ENCODE results near the gene TNIK. TPM values are rescaled to one million over a fixed set of nuclear protein-coding genes. Genes with fewer than 3 reads are reported as not detected.

Gene TNIK
- total and polyA plus RNA-seq, 2 experiments from 2014 or later = 7.4 to 13.8 TPM

DNA sequence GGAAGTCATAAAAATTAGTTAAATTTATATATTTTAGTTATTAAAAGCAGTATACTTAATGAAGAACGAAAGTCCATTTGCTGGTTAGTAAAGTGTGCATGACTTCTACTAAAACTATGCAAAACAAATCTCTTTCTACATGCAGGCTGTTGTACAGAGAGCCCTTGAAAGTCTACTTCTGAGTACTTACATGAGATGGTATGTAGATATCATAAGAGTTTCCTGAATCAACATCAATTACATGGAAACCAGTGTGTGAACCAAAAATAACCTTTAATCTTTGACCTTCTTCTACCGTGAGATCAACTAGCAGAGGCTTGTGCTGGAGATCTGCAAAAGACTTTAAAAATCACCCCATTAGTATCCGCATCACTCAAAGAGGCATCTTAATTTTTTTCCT lies 391.5 kb downstream of the TNIK start:
- 75% methylated on average over 3 of the region's 3 CpGs for WGBS (ENCODE audit: low lambda C conversion rate, missing lambda C conversion rate)
- no peaks in the 10 kb centered on the region for H3K4me1 ChIP-seq (ENCODE audit: insufficient read depth)
- no peaks in the 10 kb centered on the region for H3K9me3 ChIP-seq (ENCODE audit: low read depth)
- no peaks in the 10 kb centered on the region for H3K27me3 ChIP-seq
- no peak overlapping the region for H3K27ac ChIP-seq
- no peaks in the 10 kb centered on the region for H4K20me1 ChIP-seq (ENCODE audit: insufficient read depth, poor library complexity, severe bottlenecking)
- H3K79me2 ChIP-seq = no peaks in the 10 kb centered on the region
- TF ChIP-seq, protein P1, sequence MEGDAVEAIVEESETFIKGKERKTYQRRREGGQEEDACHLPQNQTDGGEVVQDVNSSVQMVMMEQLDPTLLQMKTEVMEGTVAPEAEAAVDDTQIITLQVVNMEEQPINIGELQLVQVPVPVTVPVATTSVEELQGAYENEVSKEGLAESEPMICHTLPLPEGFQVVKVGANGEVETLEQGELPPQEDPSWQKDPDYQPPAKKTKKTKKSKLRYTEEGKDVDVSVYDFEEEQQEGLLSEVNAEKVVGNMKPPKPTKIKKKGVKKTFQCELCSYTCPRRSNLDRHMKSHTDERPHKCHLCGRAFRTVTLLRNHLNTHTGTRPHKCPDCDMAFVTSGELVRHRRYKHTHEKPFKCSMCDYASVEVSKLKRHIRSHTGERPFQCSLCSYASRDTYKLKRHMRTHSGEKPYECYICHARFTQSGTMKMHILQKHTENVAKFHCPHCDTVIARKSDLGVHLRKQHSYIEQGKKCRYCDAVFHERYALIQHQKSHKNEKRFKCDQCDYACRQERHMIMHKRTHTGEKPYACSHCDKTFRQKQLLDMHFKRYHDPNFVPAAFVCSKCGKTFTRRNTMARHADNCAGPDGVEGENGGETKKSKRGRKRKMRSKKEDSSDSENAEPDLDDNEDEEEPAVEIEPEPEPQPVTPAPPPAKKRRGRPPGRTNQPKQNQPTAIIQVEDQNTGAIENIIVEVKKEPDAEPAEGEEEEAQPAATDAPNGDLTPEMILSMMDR (IDR thresholded peaks at IDR 0.05; ENCODE audit: poor library complexity) = no peak
- TF ChIP-seq EZH2phosphoT487 (IDR thresholded peaks at IDR 0.05; ENCODE audit: low read depth, severe bottlenecking, unreplicated experiment) (no peak), EZH2 (IDR thresholded peaks at IDR 0.05; ENCODE audit: borderline replicate concordance) (no peak)
- no peak for DNase-seq (ENCODE audit: low spot score)
- no peak overlapping the region for H3K4me3 ChIP-seq
- H3K36me3 ChIP-seq (replicated peaks; ENCODE audit: insufficient read depth, low read depth) = no peaks in the 10 kb centered on the region
- no peak overlapping the region for H2AFZ ChIP-seq
- H3K4me2 ChIP-seq = no peak overlapping the region
- no peaks in the 10 kb centered on the region for H3K9me2 ChIP-seq (replicated peaks; ENCODE audit: insufficient read depth)

DNA sequence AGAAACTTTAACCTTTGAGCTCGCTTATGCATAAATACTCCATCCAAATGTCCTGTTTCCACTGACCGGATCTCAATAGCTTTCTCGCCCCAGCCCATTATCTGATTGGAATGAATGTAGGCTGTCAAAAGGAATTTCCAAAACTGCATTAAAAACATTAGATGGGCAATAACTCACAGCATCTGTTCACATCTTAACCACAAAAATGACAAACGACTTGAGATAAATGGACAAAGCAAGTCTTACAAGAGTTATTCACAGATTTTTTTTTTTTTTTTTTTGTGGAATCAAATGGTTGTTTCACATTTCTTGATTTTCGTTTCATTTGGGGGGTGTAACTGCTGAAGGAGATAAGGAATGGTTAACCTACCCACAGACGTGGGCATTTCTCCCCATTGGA lies 394.0 kb downstream of the TNIK start:
- H3K4me2 ChIP-seq = no peak overlapping the region
- 85% methylated on average over 6 of the region's 6 CpGs for WGBS (ENCODE audit: low lambda C conversion rate, missing lambda C conversion rate)
- no peak for DNase-seq (ENCODE audit: low spot score)
- H2AFZ ChIP-seq = no peak overlapping the region
- H3K36me3 ChIP-seq (replicated peaks; ENCODE audit: insufficient read depth, low read depth) = no peaks in the 10 kb centered on the region
- no peaks in the 10 kb centered on the region for H3K4me1 ChIP-seq (ENCODE audit: insufficient read depth)
- TF ChIP-seq EZH2 (IDR thresholded peaks at IDR 0.05; ENCODE audit: borderline replicate concordance) (no peak), EZH2phosphoT487 (IDR thresholded peaks at IDR 0.05; ENCODE audit: low read depth, severe bottlenecking, unreplicated experiment) (no peak)
- TF ChIP-seq, protein P1 (IDR thresholded peaks at IDR 0.05; ENCODE audit: poor library complexity) = no peak
- H3K27me3 ChIP-seq = no peaks in the 10 kb centered on the region
- no peaks in the 10 kb centered on the region for H4K20me1 ChIP-seq (ENCODE audit: insufficient read depth, poor library complexity, severe bottlenecking)
- H3K9me3 ChIP-seq (ENCODE audit: low read depth) = no peaks in the 10 kb centered on the region
- H3K27ac ChIP-seq = no peak overlapping the region
- no peaks in the 10 kb centered on the region for H3K79me2 ChIP-seq
- H3K9me2 ChIP-seq (replicated peaks; ENCODE audit: insufficient read depth) = no peaks in the 10 kb centered on the region
- H3K4me3 ChIP-seq = no peak overlapping the region

DNA sequence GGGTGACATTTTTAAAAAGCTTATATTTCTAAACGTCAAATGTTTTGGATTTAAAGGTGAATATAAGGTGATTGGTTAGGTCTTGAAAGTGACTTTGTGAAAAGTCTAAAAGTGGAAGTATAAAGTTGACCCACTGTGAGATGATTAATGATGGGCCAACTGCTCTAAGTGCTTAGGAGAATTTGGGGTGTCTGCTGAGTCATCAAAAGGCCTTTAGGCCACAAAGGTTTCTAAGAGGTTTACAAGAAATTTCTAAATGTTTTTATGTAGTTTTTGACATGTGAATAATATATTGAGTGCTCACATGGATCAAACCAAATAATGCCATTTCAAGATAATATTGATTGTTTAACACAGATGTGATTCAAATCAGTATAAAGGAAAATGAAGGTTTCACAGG lies 394.5 kb downstream of the TNIK start:
- Histone ChIP-seq H3K79me2 (no peaks in the 10 kb centered on the region), H3K4me1 (ENCODE audit: insufficient read depth) (no peaks in the 10 kb centered on the region), H3K36me3 (replicated peaks; ENCODE audit: insufficient read depth, low read depth) (no peaks in the 10 kb centered on the region), H3K9me2 (replicated peaks; ENCODE audit: insufficient read depth) (no peaks in the 10 kb centered on the region), H3K4me3 (no peak overlapping the region), H3K4me2 (no peak overlapping the region), H3K27ac (no peak overlapping the region), H2AFZ (no peak overlapping the region), H3K9me3 (ENCODE audit: low read depth) (no peaks in the 10 kb centered on the region), H3K27me3 (no peaks in the 10 kb centered on the region), H4K20me1 (ENCODE audit: insufficient read depth, poor library complexity, severe bottlenecking) (no peaks in the 10 kb centered on the region)
- no peak for TF ChIP-seq EZH2 (IDR thresholded peaks at IDR 0.05; ENCODE audit: borderline replicate concordance)
- TF ChIP-seq, protein P1 (IDR thresholded peaks at IDR 0.05; ENCODE audit: poor library complexity) = no peak
- TF ChIP-seq EZH2phosphoT487 (IDR thresholded peaks at IDR 0.05; ENCODE audit: low read depth, severe bottlenecking, unreplicated experiment) = no peak
- no peak for DNase-seq (ENCODE audit: low spot score)
- WGBS (ENCODE audit: low lambda C conversion rate, missing lambda C conversion rate) = 90% methylated on average over 1 of the region's 1 CpG

DNA sequence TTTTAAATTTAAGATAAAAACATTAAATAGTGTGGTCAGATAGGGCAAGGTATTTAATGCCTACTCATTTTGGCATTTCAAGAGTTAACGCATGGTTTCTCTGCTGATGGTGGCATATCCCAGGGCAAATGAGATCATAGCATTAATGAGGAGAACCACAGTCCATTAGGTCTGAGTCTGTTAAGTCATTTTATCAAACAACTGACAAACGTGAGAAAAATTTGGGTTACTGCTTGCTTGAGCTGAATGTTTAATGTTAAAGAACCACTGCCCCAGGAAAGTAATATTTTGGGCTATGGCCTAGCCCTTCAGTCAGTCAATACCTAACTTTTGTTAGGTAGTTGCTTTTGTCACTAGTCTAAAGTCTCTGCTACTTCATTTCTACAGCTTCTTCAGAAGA lies 395.7 kb downstream of the TNIK start:
- no peaks in the 10 kb centered on the region for H3K27me3 ChIP-seq
- WGBS (ENCODE audit: low lambda C conversion rate, missing lambda C conversion rate) = 82% methylated on average over 2 of the region's 2 CpGs

More for the DNA sequence above, 395.7 kb downstream of the TNIK start:
- H3K79me2 ChIP-seq = no peaks in the 10 kb centered on the region
- TF ChIP-seq EZH2phosphoT487 (IDR thresholded peaks at IDR 0.05; ENCODE audit: low read depth, severe bottlenecking, unreplicated experiment) = no peak
- no peak for DNase-seq (ENCODE audit: low spot score)
- no peak overlapping the region for H2AFZ ChIP-seq
- H4K20me1 ChIP-seq (ENCODE audit: insufficient read depth, poor library complexity, severe bottlenecking) = no peaks in the 10 kb centered on the region
- no peak overlapping the region for H3K27ac ChIP-seq
- no peaks in the 10 kb centered on the region for H3K36me3 ChIP-seq (replicated peaks; ENCODE audit: insufficient read depth, low read depth)
- no peak overlapping the region for H3K4me3 ChIP-seq
- H3K4me1 ChIP-seq (ENCODE audit: insufficient read depth) = no peaks in the 10 kb centered on the region
- H3K9me3 ChIP-seq (ENCODE audit: low read depth) = no peaks in the 10 kb centered on the region
- H3K9me2 ChIP-seq (replicated peaks; ENCODE audit: insufficient read depth) = no peaks in the 10 kb centered on the region
- H3K4me2 ChIP-seq = no peak overlapping the region

Measured in hepatocyte (in vitro differentiated cells).